ENCODE results near the gene CDC42EP3.

GRCh38 chr2:37698931-37699481 is 27.6 kb upstream of the CDC42EP3 start:
- TF ChIP-seq CTCF (IDR thresholded peaks at IDR 0.05), result no peak
- no peak for TF ChIP-seq POLR2A (IDR thresholded peaks at IDR 0.05)
